PC-9 (cell line): Measurements from ENCODE around the gene CSAG3.
"Not testable (repeated sequence)": the region's sequence is repeated elsewhere in the genome, so short reads cannot be mapped to it uniquely, and the experiment has no call there.

ENCODE experiments used
- CTCF ChIP-seq: fragments of 200-600 bp; sonication (generic); conservative IDR thresholded peaks from 2 replicates; pipeline ENCODE4 v1.6.1; 2017; ENCODE audit warnings: mixed run types, antibody characterized with exemption, mild to moderate bottlenecking, moderate library complexity
- EZH2 ChIP-seq: fragments of 200-600 bp; sonication (generic); IDR thresholded peaks from 2 replicates; pipeline ENCODE4 v1.8.0; 2017; ENCODE audit warnings: antibody characterized with exemption, low read depth

- TF ChIP-seq CTCF, EZH2: not testable (repeated sequence)
Observed at GRCh38 chrX:152736528-152736927, 22.5 kb upstream of the CSAG3 start.
